ENCODE measurements around the gene TRAF7. TPM values are rescaled to one million over a fixed set of nuclear protein-coding genes. Genes with fewer than 3 reads are reported as not detected.
"Not testable (repeated sequence)": the region's sequence is repeated elsewhere in the genome, so short reads cannot be mapped to it uniquely, and the experiment has no call there.

Gene TRAF7
- 10 to 100 TPM; 41.0 to 62.8 (median 45.7) TPM for polyA plus RNA-seq (ENCODE audit: insufficient read depth in 1 of 5, insufficient read length in 5 of 5, low replicate concordance in 1 of 5)
- long read RNA-seq, donor 1, transcript TRAF7-201 (21 exons, 3,700 nt): major isoform, 6 of 20 reads
- long read RNA-seq, donor 1, partial matches to known transcripts: 7 of 20 reads
- long read RNA-seq, donor 1, other reads (novel, unspliced or antisense): 6 of 20 reads
- long read RNA-seq, donor 2, transcript TRAF7-201 (21 exons, 3,700 nt): major isoform, 7 of 7 reads
- long read RNA-seq, donor 2, partial matches to known transcripts: 0 of 7 reads
- long read RNA-seq, donor 2, other reads (novel, unspliced or antisense): 0 of 7 reads
- long read RNA-seq, donor 3, partial matches to known transcripts: 0 of 5 reads
- long read RNA-seq, donor 3, other reads (novel, unspliced or antisense): 0 of 5 reads
- long read RNA-seq, donor 4, partial matches to known transcripts: 0 of 4 reads
- long read RNA-seq, donor 4, other reads (novel, unspliced or antisense): 0 of 4 reads
- long read RNA-seq, donor 5, transcript TRAF7-201 (21 exons, 3,700 nt): major isoform, 6 of 10 reads
- long read RNA-seq, donor 5, partial matches to known transcripts: 0 of 10 reads
- long read RNA-seq, donor 5, other reads (novel, unspliced or antisense): 0 of 10 reads
- long read RNA-seq, donor 6, transcript TRAF7-201 (21 exons, 3,700 nt): major isoform, 6 of 10 reads
- long read RNA-seq, donor 6, partial matches to known transcripts: 0 of 10 reads
- long read RNA-seq, donor 6, other reads (novel, unspliced or antisense): 0 of 10 reads
- long read RNA-seq, donor 7, partial matches to known transcripts: 0 of 6 reads
- long read RNA-seq, donor 7, other reads (novel, unspliced or antisense): 0 of 6 reads
- long read RNA-seq, donor 8, partial matches to known transcripts: 0 of 2 reads
- long read RNA-seq, donor 8, other reads (novel, unspliced or antisense): 0 of 2 reads

- DNase-seq: peak; percentile 100
Measured at GRCh38 chr16:2155091-2155950, at the start of gene TRAF7. TSS of gene TRAF7 (plus strand) at chr16:2155782. CDS start at chr16:2163921, 8,139 bp downstream.

- not testable (repeated sequence) for DNase-seq
Measured at GRCh38 chr16:2106211-2106610, 49.4 kb upstream of the TRAF7 start.

DNA sequence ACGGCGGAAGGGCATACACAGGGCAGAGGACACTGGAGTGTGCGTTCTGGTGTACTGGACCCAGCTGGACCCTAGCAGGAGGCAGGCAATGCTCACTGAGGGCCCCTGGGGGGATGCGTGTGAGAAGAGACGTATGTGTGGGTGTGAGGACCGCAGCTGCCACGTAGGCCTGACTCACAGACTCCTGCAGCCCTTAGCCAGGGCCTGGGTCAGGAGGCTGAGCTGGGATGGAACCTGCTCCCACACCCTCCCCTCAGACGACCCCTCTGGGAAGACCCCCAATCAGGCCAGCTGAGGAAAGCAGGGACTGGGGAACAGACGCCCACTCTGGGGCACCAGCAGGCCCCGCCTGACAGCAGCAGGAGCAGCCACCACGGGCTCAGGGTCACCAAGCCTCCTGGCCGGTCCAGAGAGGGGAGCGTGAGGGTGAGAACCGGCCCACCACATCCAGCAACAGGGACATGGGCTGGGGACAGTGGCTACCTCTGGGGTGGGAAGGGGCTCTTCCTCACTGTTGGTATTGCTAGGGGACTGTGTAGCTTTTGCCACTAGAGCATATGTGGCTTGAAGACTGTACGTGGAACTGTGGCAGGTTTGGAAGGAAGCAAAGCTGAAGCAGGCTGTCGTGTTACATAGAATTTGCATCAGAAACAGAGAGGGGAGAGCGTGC lies 48.3 kb upstream of the TRAF7 start:
- not testable (repeated sequence) for DNase-seq

DNA sequence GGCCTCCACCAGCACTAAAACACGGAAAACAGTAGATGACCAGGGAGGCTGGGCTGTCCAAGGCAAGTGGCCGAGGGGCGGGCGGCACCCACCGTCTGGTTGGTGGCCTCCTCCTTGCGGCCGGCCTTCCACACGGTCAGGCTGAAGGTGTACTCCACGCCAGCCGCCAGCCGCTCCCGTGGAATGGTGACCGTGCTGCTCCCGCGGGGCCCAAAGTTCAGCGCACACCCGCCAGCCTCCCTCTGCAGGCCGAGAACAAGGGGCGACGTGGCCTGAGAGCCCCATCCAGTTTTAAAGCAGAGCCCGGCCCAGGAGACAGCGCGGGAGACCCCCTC lies 47.8 kb upstream of the TRAF7 start:
- DNase-seq: not testable (repeated sequence)

- DNase-seq: not testable (repeated sequence)
Measured at GRCh38 chr16:2108446-2109270, 46.9 kb upstream of the TRAF7 start.

GRCh38 chr16:2109271-2109580 lies 46.4 kb upstream of the TRAF7 start:
- not testable (repeated sequence) for DNase-seq

DNA sequence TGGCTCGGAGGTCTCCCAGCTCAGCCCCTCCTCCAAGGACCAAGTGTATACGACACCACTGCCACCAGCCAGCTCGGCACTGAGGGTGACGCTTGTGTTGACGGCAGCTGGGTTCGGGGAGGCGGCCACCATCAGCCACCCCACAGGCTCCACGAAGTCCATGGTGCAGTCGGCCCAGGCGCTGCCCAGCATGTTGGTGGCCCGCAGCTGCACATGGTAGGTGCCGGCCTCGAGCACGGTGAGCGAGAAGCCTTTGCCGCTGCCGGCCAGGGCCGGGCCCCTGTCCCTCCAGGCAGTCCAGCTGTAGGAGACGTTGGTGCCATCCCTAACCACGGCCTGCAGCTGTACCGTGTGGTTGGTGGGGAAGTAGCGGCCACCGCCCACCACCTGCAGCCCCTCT lies 45.7 kb upstream of the TRAF7 start:
- not testable (repeated sequence) for DNase-seq

GRCh38 chr16:2110332-2111008 lies 45.1 kb upstream of the TRAF7 start:
- not testable (repeated sequence) for DNase-seq

DNA sequence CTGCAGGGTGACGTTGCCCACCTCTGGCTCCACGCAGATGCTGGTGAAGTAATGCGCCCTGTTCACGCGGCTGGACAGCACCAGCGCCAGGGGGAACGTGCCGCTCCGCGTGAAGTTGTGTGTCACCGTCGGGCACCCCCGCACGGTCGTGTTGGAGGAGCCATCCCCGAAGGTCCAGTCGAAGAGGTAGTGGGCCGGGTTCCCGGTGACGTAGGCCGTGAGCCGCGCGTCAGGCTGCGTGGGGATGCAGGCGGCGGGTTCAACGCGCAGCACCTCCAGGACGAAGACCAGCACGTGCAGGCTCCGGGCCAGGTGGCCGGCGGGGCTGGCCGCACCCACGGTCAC lies 44.6 kb upstream of the TRAF7 start:
- not testable (repeated sequence) for DNase-seq

DNA sequence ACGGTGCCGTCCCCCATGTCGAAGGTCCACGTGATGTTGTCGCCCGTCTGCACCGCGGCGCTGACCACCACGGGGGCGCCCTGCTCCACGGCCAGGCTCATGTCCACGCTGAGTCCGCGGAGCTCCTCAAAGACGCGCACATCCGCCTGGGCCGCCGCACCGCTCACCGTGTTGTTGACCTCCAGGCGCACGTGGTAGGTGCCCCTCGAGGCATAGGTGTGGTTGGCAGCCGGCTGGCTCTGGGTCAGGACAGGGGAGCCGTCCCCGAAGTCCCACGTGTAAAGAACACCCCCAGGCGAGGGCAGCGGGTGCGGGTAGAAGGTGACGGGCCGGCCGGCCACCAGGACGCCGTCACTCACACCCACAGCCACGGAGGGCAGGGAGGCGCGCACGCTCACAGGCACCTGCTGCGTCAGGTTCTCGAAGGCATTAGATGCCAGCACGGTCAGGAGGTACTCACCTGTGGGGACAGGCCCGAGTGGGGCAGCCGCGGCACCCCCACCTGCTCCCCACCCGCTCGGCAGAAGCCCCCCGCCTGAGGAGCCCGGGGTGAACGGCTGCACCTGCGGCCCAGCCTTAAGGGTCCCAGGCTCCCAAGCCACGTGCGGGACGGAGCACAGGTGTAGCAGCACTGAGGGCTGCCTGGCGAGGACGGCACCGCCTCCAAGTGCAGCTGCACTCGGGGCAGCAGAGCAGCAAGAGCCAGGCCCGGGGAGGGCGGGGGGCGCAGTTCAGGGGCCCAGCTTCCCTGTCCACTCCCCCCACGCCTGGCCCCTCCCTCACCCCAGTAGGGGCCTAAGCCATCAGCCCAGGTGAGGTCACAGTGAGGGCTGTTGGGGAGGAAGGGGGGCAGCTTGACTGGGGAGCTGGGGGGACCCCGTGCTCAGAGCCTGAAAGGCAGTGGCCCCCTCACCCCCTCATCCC lies 43.9 kb upstream of the TRAF7 start:
- not testable (repeated sequence) for DNase-seq

DNA sequence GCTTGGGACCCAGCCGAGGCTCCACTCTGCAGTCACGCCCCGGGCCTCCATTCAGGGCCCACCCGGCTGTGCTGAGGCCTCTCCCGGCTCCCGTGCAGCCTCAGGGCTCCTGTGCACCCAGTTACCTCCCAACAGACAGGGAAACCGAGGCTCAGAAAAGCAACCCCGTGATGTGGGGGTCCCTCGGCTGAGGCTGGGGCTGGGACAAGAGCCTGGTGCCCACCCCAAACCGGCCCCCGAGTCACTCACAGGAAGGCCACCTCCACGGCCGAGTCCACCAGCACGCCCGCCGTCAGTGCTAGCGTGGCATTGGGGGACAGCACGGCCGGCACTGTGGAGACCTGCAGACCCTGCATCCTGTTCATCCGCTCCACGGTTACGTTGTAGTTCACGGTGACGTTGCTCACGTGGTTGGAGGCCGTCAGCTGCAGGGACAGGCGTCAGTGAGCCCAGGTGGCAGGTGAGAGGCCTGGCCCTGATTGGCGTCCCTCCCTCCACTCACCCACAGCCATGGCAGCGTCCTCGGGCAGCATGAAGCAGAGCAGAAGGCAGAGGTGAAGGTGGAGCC lies 43.0 kb upstream of the TRAF7 start:
- not testable (repeated sequence) for DNase-seq

- not testable (repeated sequence) for DNase-seq
Measured at GRCh38 chr16:2114225-2114624, 41.4 kb upstream of the TRAF7 start.

DNA sequence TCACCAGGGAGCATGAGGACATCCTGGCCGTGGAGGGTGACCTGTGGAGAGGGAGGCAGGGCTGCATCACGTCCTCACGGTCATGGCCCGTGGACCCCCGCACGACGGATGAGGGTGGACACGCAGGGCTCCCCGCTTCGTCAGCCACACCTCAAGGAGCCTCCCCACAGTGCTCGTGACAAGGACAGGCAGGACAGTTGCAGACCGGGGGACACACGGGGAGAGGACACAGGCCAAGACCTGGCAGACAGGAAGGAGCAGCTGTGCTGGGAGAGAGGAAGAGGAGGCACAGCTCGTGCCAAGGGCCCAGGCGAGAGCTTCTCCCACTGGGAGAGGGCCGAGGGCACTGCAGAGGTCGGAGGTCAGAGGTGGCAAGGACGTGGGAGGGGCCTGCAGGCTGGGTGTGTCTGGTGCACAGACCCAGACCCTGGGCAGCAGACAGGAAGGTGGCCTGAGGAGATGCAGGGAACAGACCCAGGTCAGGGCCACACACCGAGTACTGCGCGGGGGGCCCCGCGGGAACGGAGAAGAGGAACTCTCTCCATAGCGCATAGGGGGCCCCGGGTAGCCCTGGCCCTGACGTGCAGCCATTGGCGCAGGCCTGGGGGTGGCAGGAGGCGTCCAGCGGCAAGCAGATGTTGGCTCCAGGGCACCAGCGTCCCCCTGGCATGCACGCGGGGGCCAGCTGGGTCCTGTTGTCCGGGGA lies 40.5 kb upstream of the TRAF7 start:
- DNase-seq: not testable (repeated sequence)

- no peak for DNase-seq
Measured at GRCh38 chr16:2115591-2115973, 40.0 kb upstream of the TRAF7 start.

DNA sequence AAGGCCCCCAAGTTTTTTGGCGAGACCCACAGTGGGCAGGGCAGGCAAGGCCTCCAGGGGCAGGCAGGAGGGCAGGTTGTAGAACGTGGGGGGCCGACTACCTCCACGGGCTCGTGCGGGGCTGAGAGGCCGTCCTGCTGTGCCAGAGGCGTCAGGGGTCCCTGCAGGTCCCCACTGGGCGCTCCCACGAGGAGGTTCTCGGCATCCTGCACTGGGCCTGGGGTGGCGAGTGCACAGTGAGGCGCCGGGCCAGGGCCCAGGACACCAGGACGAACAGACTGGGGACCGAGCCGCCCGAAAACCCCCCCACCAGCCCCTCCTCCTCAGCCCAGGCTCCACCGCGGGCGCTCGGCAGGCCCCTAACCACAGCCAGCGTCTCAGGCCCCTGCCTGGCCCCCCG lies 39.2 kb upstream of the TRAF7 start:
- DNase-seq: not testable (repeated sequence)

DNA sequence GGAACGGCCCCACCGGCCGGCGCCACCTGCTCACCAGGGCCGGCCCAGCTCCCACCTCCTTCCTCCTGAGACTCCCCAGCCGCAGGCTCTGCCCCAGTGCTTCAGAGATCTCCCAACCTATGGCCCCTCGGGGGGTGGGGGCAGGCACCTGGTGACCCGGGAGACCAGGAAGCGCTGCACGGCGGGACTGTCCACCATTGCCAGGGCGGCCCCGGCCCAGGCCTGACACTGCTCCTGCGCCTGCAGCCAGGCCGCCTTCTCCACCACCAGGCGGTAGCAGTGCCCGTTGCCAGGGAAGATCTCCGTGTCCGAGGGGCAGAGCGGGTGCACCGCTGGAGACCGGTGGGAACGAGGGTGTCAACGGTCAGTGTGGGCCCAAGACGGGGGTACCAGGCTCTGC lies 38.2 kb upstream of the TRAF7 start:
- not testable (repeated sequence) for DNase-seq

- not testable (repeated sequence) for DNase-seq
Measured at GRCh38 chr16:2117960-2118722, 37.4 kb upstream of the TRAF7 start.
